GM12872 (cell line): ENCODE measurements around the gene SYNE1.
A peak's percentile ranks its signal among the peaks of the same experiment; 100 is the strongest.

Experiments
- TF ChIP-seq, protein P1 (sequence below): IDR thresholded peaks from 3 replicates; pipeline ENCODE4 v1.5.1; 2011; ENCODE audit warnings: low read depth, mild to moderate bottlenecking, low read length, moderate library complexity; ENCODE audit not compliant: insufficient read depth

The SYNE1 gene

DNA sequence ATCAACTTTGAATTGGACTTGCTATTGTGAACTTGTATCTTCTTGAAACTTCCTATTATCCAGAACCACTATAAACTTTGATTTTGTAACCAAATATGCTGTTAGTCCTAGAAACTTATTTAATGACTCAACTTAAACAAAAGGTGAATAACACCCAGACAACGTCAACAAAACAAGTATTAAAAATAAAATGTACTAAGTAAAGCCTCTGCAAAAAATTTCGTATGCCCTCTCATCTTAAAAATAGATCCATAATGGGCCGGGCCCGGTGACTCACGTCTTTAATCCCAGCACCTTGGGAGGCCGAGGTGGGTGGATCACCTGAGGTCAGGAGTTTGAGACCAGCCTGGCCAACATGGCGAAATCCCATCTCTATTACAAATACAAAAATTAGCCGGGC is 428.0 kb downstream of the SYNE1 start:
- TF ChIP-seq, protein P1, sequence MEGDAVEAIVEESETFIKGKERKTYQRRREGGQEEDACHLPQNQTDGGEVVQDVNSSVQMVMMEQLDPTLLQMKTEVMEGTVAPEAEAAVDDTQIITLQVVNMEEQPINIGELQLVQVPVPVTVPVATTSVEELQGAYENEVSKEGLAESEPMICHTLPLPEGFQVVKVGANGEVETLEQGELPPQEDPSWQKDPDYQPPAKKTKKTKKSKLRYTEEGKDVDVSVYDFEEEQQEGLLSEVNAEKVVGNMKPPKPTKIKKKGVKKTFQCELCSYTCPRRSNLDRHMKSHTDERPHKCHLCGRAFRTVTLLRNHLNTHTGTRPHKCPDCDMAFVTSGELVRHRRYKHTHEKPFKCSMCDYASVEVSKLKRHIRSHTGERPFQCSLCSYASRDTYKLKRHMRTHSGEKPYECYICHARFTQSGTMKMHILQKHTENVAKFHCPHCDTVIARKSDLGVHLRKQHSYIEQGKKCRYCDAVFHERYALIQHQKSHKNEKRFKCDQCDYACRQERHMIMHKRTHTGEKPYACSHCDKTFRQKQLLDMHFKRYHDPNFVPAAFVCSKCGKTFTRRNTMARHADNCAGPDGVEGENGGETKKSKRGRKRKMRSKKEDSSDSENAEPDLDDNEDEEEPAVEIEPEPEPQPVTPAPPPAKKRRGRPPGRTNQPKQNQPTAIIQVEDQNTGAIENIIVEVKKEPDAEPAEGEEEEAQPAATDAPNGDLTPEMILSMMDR: no peak

DNA sequence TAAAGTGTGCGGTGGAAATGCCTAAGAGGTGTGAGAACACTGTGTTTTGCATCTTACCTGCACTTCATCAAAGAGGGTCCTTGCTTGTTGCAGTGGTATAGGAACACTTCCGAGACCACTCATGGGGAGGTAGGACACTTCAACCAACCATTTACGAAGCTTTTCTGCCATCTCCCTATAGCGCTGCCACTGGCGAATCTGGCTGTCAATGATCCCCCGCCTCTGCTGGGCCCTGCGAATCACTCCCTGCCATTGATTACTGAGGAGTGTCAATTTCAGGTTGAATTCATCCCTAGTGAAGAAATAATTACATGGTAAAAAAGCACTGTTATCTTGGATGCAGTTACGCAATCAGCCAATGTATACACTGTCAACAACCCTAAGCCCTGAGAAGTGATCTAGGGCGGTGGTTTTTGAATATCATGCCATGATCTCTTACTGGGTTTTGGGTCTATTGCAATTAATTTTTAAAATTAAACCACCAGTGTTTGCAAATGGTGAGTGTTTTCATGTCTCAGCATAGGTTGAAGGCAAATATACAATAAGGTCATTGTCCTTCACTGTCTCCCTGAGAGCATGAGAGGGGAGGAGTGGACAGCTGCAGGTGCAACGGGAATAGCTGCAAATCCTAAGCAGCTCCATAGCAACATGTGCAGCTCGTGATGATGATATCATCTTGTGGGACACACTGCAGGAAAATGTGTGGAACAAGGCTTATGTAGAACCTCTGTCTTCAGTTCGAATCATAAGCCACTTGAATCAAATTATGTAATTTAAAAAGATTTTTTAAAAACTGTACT is 429.0 kb downstream of the SYNE1 start:
- TF ChIP-seq, protein P1: no peak

GRCh38 chr6:152206072-152206818 is 430.9 kb downstream of the SYNE1 start:
- TF ChIP-seq, protein P1: peak; percentile 59

DNA sequence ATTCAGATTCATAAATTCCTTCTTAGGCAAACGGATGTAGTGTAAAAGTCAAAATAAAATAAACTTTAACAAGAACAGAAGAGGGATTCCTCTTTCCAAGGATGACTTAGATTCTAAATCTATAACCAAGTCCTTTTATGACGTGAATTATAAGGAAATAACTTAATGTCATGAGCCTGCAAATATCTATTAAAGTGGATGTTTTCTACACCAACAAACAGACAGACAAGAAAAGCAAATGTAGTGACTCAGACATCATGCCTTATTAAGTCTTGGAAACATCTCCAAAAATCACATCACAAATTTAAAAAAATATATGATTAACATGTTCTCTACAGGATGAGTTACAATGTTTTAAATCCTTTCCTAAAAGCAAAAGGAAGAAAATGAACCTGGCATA is 432.6 kb downstream of the SYNE1 start:
- TF ChIP-seq, protein P1: no peak

DNA sequence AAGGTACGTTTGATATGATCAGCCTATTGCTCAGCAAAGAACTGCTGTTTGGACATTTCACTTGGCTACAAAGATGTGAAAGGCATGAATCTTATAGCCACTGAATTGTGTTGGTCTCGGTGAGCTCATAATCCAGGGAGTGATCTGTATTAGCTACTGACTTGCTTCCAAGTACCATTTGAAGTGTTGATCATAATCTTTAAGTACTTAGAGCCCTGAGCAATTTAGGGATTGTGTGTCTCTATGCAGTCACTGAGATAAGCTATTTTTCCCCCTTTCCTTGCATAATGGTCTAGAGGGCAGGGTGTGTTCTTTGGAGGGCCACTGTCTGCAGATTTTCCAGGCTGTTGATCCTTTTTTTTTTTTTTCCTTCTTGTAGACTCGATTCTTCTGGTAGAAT is 436.0 kb downstream of the SYNE1 start:
- TF ChIP-seq, protein P1: no peak

DNA sequence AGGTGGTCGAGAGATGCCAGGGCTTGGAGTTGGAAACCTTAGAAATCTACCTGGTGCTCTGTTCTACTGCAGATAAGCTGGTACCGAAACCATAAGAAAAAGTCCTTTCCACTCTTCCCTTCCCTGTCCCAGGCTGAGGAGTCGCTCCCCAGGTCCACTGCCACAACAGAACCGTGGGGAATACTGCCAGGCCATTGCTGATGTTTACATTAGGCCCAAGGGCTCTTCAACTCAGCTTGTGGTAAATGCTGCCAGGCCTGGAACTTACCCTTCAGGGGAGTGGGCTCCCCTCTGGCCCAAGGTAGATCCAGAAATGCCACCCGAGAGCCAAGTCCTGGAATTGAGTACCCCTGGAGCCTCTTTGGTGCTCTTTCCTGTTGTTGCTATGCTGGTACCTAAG is 441.3 kb downstream of the SYNE1 start:
- TF ChIP-seq, protein P1: no peak

DNA sequence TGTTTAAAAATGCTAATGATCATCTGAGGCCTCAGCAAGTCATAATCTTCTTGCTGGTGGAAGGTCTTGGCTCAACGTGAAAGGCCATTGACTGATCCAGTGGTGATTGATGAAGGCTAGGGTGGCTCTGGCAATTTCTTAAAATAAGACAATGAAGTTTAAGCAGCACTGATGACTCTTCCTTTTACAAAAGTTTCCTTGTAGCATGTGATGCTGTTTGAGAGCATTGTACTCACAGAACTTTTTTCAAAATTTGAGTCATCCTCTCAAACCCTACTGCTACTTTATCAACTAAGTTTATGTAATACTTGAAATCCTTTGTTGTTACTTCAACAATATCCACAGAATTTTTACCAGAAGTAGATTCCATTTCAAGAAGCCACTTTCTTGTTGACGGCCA is 447.4 kb downstream of the SYNE1 start:
- TF ChIP-seq, protein P1: no peak
